Measurements from ENCODE around the gene FARP2. TPM values are rescaled to one million over a fixed set of nuclear protein-coding genes. Genes with fewer than 3 reads are reported as not detected.

Gene FARP2
- total RNA-seq, 1 donor from 2014 or later, result 54.5 TPM

- Mint-ChIP-seq H3K9me3 (ENCODE audit: unreplicated experiment) (no peaks in the 10 kb centered on the region), H3K36me3 (ENCODE audit: unreplicated experiment) (peaks cover 10% of the 10 kb centered on the region), H3K4me3 (ENCODE audit: unreplicated experiment) (no peak overlapping the region), H3K27me3 (ENCODE audit: unreplicated experiment) (no peaks in the 10 kb centered on the region), H3K4me1 (ENCODE audit: unreplicated experiment) (peaks cover 42% of the 10 kb centered on the region), H3K27ac (ENCODE audit: unreplicated experiment) (no peak overlapping the region)
- DNase-seq (ENCODE audit: extremely low spot score, unreplicated experiment), result no peak
- TF ChIP-seq CTCF (IDR thresholded peaks at IDR 0.05), result no peak
Measured at GRCh38 chr2:241358470-241358869, 2.4 kb downstream of the FARP2 start.

GRCh38 chr2:241359481-241360045 lies 3.5 kb downstream of the FARP2 start:
- TF ChIP-seq CTCF (IDR thresholded peaks at IDR 0.05), result no peak
- Mint-ChIP-seq H3K9me3 (ENCODE audit: unreplicated experiment) (no peaks in the 10 kb centered on the region), H3K4me1 (ENCODE audit: unreplicated experiment) (peaks cover 50% of the 10 kb centered on the region), H3K27ac (ENCODE audit: unreplicated experiment) (no peak overlapping the region), H3K27me3 (ENCODE audit: unreplicated experiment) (no peaks in the 10 kb centered on the region), H3K4me3 (ENCODE audit: unreplicated experiment) (no peak overlapping the region), H3K36me3 (ENCODE audit: unreplicated experiment) (peaks cover 3% of the 10 kb centered on the region)
- DNase-seq (ENCODE audit: extremely low spot score, unreplicated experiment), result no peak

- H3K27ac Mint-ChIP-seq (ENCODE audit: unreplicated experiment), result no peak overlapping the region
- H3K4me1 Mint-ChIP-seq (ENCODE audit: unreplicated experiment), result peaks cover 37% of the 10 kb centered on the region
- H3K9me3 Mint-ChIP-seq (ENCODE audit: unreplicated experiment), result no peaks in the 10 kb centered on the region
- no peak for DNase-seq (ENCODE audit: extremely low spot score, unreplicated experiment)
- peaks cover 3% of the 10 kb centered on the region for H3K36me3 Mint-ChIP-seq (ENCODE audit: unreplicated experiment)
- no peaks in the 10 kb centered on the region for H3K27me3 Mint-ChIP-seq (ENCODE audit: unreplicated experiment)
- peak overlapping the region; percentile 23 for H3K4me3 Mint-ChIP-seq (ENCODE audit: unreplicated experiment)
- no peak for TF ChIP-seq CTCF (IDR thresholded peaks at IDR 0.05)
Measured at GRCh38 chr2:241363426-241363825, 7.3 kb downstream of the FARP2 start.

GRCh38 chr2:241364781-241365180 lies 8.7 kb downstream of the FARP2 start:
- H3K27me3 Mint-ChIP-seq (ENCODE audit: unreplicated experiment), result no peaks in the 10 kb centered on the region
- peaks cover 40% of the 10 kb centered on the region for H3K4me1 Mint-ChIP-seq (ENCODE audit: unreplicated experiment)
- DNase-seq (ENCODE audit: extremely low spot score, unreplicated experiment), result no peak
- H3K27ac Mint-ChIP-seq (ENCODE audit: unreplicated experiment), result peak overlapping the region; percentile 43
- no peak overlapping the region for H3K4me3 Mint-ChIP-seq (ENCODE audit: unreplicated experiment)
- TF ChIP-seq CTCF (IDR thresholded peaks at IDR 0.05), result no peak
- no peaks in the 10 kb centered on the region for H3K9me3 Mint-ChIP-seq (ENCODE audit: unreplicated experiment)
- peaks cover 3% of the 10 kb centered on the region for H3K36me3 Mint-ChIP-seq (ENCODE audit: unreplicated experiment)

- Mint-ChIP-seq H3K27me3 (ENCODE audit: unreplicated experiment) (no peaks in the 10 kb centered on the region), H3K36me3 (ENCODE audit: unreplicated experiment) (peaks cover 6% of the 10 kb centered on the region), H3K4me3 (ENCODE audit: unreplicated experiment) (no peak overlapping the region), H3K4me1 (ENCODE audit: unreplicated experiment) (peaks cover 41% of the 10 kb centered on the region), H3K27ac (ENCODE audit: unreplicated experiment) (no peak overlapping the region), H3K9me3 (ENCODE audit: unreplicated experiment) (no peaks in the 10 kb centered on the region)
- DNase-seq (ENCODE audit: extremely low spot score, unreplicated experiment), result no peak
- TF ChIP-seq CTCF (IDR thresholded peaks at IDR 0.05), result no peak
Measured at GRCh38 chr2:241366678-241367077, 10.6 kb downstream of the FARP2 start.
